SK-N-SH (cell line): ENCODE results near the gene THEMIS. TPM values are rescaled to one million over a fixed set of nuclear protein-coding genes. Genes with fewer than 3 reads are reported as not detected.

Experiments
- CTCF ChIA-PET: fragments of 300-600, 350-600 bp; formaldehyde crosslinking; extraction: SDS; loops from one replicate; lab custom pipeline; 2021; lab: Yijun Ruan, JAX
- POLR2A ChIA-PET: fragments of 350-600 bp; sonication (Branson Sonifier 250); formaldehyde crosslinking; extraction: SDS; loops from one replicate; lab custom pipeline; 2020; ENCODE audit warnings: antibody characterized with exemption, inconsistent platforms; lab: Yijun Ruan, JAX
- DNase-seq: peaks from one replicate; pipeline ENCODE4 v3.0.0; 2012
- H2AFZ ChIP-seq: fragments of 200-600 bp; sonication (generic); 2 replicates; pipeline ENCODE4 v1.8.1; 2016; ENCODE audit warnings: antibody characterized with exemption, mild to moderate bottlenecking, low read depth
- H3F3A ChIP-seq: fragments of 200-600 bp; sonication (generic); replicated peaks from 2 replicates; pipeline ENCODE3; 2016; ENCODE audit warnings: antibody characterized with exemption, mild to moderate bottlenecking; ENCODE audit not compliant: insufficient read depth
- H3K27ac ChIP-seq, 2 experiments: fragments of 200-500 bp in 1 of 2; fragments of 200-600 bp in 1 of 2; sonication (Bioruptor generic) in 1 of 2; sonication (generic), shearing (Covaris generic) in 1 of 2; 2 replicates each; pipeline versions ENCODE4 v1.5.1 to v1.6.1; 2014 to 2016; ENCODE audit warnings: low read depth in 2 of 2, inconsistent platforms in 1 of 2, low read length in 1 of 2, mild to moderate bottlenecking in 1 of 2, mixed read lengths in 1 of 2
- H3K27me3 ChIP-seq: fragments of 200-600 bp; sonication (generic), shearing (Covaris generic); 2 replicates; pipeline ENCODE4 v1.6.1; 2016; ENCODE audit warnings: mixed run types; ENCODE audit not compliant: insufficient read depth
- H3K36me3 ChIP-seq, 2 experiments: fragments of 200-500 bp in 1 of 2; fragments of 200-600 bp in 1 of 2; sonication (Bioruptor generic) in 1 of 2; sonication (generic) in 1 of 2; replicated peaks in 1 of 2; 2 replicates each; pipeline versions ENCODE3 to v1.5.1; 2014 to 2016; ENCODE audit warnings: low read length in 1 of 2, mild to moderate bottlenecking in 1 of 2; ENCODE audit not compliant: insufficient read depth in 2 of 2, control insufficient read depth in 1 of 2
- H3K4me1 ChIP-seq, 2 experiments: fragments of 200-500 bp in 1 of 2; fragments of 200-600 bp in 1 of 2; sonication (Bioruptor generic) in 1 of 2; sonication (generic), shearing (Covaris generic) in 1 of 2; 2 replicates each; pipeline versions ENCODE4 v1.5.1 to v1.6.1; 2014 to 2016; ENCODE audit warnings: low read depth in 1 of 2, low read length in 1 of 2, mixed run types in 1 of 2; ENCODE audit not compliant: insufficient read depth in 2 of 2, control insufficient read depth in 1 of 2
- H3K4me2 ChIP-seq: fragments of 200-600 bp; sonication (generic), shearing (Covaris generic); 2 replicates; pipeline ENCODE4 v1.6.1; 2017; ENCODE audit warnings: mixed run types
- H3K4me3 ChIP-seq, 2 experiments: fragments of 200-500 bp in 1 of 2; fragments of 200-600 bp in 1 of 2; sonication (Bioruptor generic) in 1 of 2; sonication (generic), shearing (Covaris generic) in 1 of 2; 2 replicates each; pipeline versions ENCODE4 v1.5.1 to v1.8.1; 2014 to 2016; ENCODE audit warnings: low read depth in 2 of 2, inconsistent platforms in 1 of 2, low read length in 1 of 2, mild to moderate bottlenecking in 1 of 2, mixed read lengths in 1 of 2, moderate library complexity in 1 of 2
- H3K79me2 ChIP-seq: fragments of 200-600 bp; sonication (generic); 2 replicates; pipeline ENCODE4 v1.8.1; 2017; ENCODE audit warnings: mild to moderate bottlenecking; ENCODE audit not compliant: insufficient read depth
- H3K9ac ChIP-seq: fragments of 200-600 bp; sonication (generic); 2 replicates; pipeline ENCODE4 v1.6.1; 2017; ENCODE audit warnings: mixed run types
- H3K9me2 ChIP-seq: fragments of 200-600 bp; sonication (generic); 2 replicates; pipeline ENCODE4 v1.6.1; 2017; ENCODE audit warnings: mixed run types
- H3K9me3 ChIP-seq: fragments of 200-600 bp; sonication (generic); 2 replicates; pipeline ENCODE4 v1.6.1; 2017; ENCODE audit warnings: mixed run types, mild to moderate bottlenecking, moderate library complexity
- H4K20me1 ChIP-seq: fragments of 200-600 bp; sonication (generic); 2 replicates; pipeline ENCODE4 v1.6.1; 2017; ENCODE audit warnings: mild to moderate bottlenecking, mixed run types; ENCODE audit not compliant: insufficient read depth
- CHD2 ChIP-seq: fragments of 150-350 bp; IDR thresholded peaks from 2 replicates; pipeline ENCODE4 v1.6.1; 2018; ENCODE audit warnings: low read length; ENCODE audit not compliant: partially characterized antibody
- ELF1 ChIP-seq: IDR thresholded peaks from 2 replicates; pipeline ENCODE4 v1.4.0; 2012
- FOXJ3 ChIP-seq: sonication (generic); formaldehyde crosslinking; IDR thresholded peaks from 2 replicates; pipeline ENCODE4 v1.5.1; 2020; ENCODE audit warnings: mild to moderate bottlenecking, missing genetic modification reagents
- GATA2 ChIP-seq: sonication (generic); formaldehyde crosslinking; IDR thresholded peaks from 2 replicates; pipeline ENCODE4 v1.5.0; 2020; ENCODE audit warnings: mild to moderate bottlenecking, missing genetic modification reagents
- JUND ChIP-seq: IDR thresholded peaks from 2 replicates; pipeline ENCODE4 v1.4.0; 2012
- NFIC ChIP-seq: IDR thresholded peaks from 2 replicates; pipeline ENCODE4 v1.4.0; 2012; ENCODE audit warnings: borderline replicate concordance
- RAD21 ChIP-seq: IDR thresholded peaks from 2 replicates; pipeline ENCODE4 v1.6.1; 2012; ENCODE audit warnings: mild to moderate bottlenecking, low read length
- RFX5 ChIP-seq: IDR thresholded peaks from 2 replicates; pipeline ENCODE4 v1.6.1; 2012; ENCODE audit warnings: mild to moderate bottlenecking, improper control_type of control experiment, low read length
- SMC3 ChIP-seq: IDR thresholded peaks from 2 replicates; pipeline ENCODE4 v1.6.1; 2012; ENCODE audit warnings: low read depth, low read length, improper control_type of control experiment
- TAF1 ChIP-seq: IDR thresholded peaks from 2 replicates; pipeline ENCODE4 v1.6.1; 2012; ENCODE audit warnings: low read depth, mild to moderate bottlenecking, low read length, moderate library complexity, borderline replicate concordance
- WGBS: methylation state at CpG from one replicate; pipeline ENCODE4 v1.1.6; 2017; ENCODE audit warnings: low lambda C conversion rate; 5-methylcytosine and 5-hydroxymethylcytosine counted together
- polyA plus RNA-seq, 3 experiments: library from polyadenylated mRNA; depleted of rRNA; stranded (reverse); fragments of >200 nt; gene quantifications; 2 replicates each; pipeline ENCODE4 v1.2.3, GENCODE V29; 2012
- TF ChIP-seq, protein P1 (sequence below): IDR thresholded peaks from 2 replicates; pipeline ENCODE4 v1.4.0; 2012; ENCODE audit warnings: low read depth
- TF ChIP-seq, protein P2 (sequence below): fragments of 150-350 bp; IDR thresholded peaks from 2 replicates; pipeline ENCODE4 v1.6.1; 2016; ENCODE audit warnings: mild to moderate bottlenecking, low read depth, low read length
- TF ChIP-seq, protein P3 (sequence below): IDR thresholded peaks from 2 replicates; pipeline ENCODE4 v1.6.1; 2012; ENCODE audit warnings: mild to moderate bottlenecking, low read depth, low read length, moderate library complexity
- TF ChIP-seq, protein P4 (sequence below): IDR thresholded peaks from 2 replicates; pipeline ENCODE4 v1.4.0; 2012; ENCODE audit warnings: low read depth, borderline replicate concordance
- TF ChIP-seq, protein P5 (sequence below): IDR thresholded peaks from 2 replicates; pipeline ENCODE4; 2012

THEMIS gene
- polyA plus RNA-seq, 1 of the 3 experiments (the other 2 are of a cell fraction) = not detected

DNA sequence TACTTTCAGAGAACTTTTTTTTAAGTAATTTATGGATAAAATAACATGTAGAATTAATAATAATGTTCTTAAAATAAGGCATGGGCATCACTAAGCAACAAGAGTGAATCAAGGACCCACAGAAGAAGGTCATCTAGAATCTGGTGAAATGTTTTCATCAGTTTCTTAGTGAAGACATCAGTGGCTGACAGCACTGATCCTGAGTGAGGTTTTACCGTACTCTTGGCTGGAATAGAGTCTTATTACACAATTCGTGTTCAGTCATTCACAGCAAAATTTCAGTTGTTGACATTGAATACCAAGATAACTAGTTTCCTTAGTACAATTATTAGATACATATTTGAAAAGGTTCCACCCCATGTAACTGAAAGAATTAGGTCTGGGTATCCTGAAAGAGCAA, 183.5 kb downstream of the THEMIS start:
- no peak overlapping the region for H2AFZ ChIP-seq
- 2% methylated on average over 2 of the region's 2 CpGs for WGBS
- CTCF ChIA-PET = no interaction called here
- H4K20me1 ChIP-seq = no peaks in the 10 kb centered on the region
- no peak for DNase-seq
- no peaks in the 10 kb centered on the region for H3K36me3 ChIP-seq
- no peak overlapping the region for H3K27ac ChIP-seq
- H3K4me3 ChIP-seq = no peak overlapping the region
- no peak overlapping the region for H3K9ac ChIP-seq
- H3K9me3 ChIP-seq = no peaks in the 10 kb centered on the region
- H3K4me2 ChIP-seq = no peak overlapping the region
- H3K27me3 ChIP-seq = no peaks in the 10 kb centered on the region
- no peaks in the 10 kb centered on the region for H3F3A ChIP-seq
- POLR2A ChIA-PET = no interaction called here
- TF ChIP-seq RAD21 (no peak), RFX5 (no peak)
- H3K79me2 ChIP-seq = no peaks in the 10 kb centered on the region
- no peaks in the 10 kb centered on the region for H3K9me2 ChIP-seq
- no peaks in the 10 kb centered on the region for H3K4me1 ChIP-seq

DNA sequence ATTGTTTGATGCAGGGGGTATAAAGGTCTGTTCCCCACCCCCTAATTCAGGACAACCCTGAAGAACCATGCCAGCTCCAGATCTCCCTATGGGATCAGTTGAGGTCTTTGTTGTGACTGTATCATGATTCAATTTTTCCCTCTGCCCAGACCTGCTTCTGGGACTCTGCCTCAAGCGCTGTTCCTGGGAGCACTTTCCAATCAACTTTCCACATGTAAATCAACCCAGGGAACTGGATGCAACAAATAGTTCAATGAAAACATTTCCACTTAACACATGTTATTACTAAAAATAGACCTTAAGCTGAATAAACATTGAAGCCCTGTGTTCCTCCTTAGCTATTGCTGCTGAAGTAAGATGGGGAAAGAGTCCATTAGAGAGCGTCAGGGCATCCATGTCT, 184.4 kb downstream of the THEMIS start:
- TF ChIP-seq RAD21 = no peak
- TF ChIP-seq, protein P1, sequence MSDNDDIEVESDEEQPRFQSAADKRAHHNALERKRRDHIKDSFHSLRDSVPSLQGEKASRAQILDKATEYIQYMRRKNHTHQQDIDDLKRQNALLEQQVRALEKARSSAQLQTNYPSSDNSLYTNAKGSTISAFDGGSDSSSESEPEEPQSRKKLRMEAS = no peak
- TF ChIP-seq JUND = no peak
- no peak for TF ChIP-seq SMC3
- TF ChIP-seq, protein P2, sequence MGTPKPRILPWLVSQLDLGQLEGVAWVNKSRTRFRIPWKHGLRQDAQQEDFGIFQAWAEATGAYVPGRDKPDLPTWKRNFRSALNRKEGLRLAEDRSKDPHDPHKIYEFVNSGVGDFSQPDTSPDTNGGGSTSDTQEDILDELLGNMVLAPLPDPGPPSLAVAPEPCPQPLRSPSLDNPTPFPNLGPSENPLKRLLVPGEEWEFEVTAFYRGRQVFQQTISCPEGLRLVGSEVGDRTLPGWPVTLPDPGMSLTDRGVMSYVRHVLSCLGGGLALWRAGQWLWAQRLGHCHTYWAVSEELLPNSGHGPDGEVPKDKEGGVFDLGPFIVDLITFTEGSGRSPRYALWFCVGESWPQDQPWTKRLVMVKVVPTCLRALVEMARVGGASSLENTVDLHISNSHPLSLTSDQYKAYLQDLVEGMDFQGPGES = no peak
- TF ChIP-seq TAF1 = no peak
- TF ChIP-seq NFIC = no peak
- TF ChIP-seq, protein P3, sequence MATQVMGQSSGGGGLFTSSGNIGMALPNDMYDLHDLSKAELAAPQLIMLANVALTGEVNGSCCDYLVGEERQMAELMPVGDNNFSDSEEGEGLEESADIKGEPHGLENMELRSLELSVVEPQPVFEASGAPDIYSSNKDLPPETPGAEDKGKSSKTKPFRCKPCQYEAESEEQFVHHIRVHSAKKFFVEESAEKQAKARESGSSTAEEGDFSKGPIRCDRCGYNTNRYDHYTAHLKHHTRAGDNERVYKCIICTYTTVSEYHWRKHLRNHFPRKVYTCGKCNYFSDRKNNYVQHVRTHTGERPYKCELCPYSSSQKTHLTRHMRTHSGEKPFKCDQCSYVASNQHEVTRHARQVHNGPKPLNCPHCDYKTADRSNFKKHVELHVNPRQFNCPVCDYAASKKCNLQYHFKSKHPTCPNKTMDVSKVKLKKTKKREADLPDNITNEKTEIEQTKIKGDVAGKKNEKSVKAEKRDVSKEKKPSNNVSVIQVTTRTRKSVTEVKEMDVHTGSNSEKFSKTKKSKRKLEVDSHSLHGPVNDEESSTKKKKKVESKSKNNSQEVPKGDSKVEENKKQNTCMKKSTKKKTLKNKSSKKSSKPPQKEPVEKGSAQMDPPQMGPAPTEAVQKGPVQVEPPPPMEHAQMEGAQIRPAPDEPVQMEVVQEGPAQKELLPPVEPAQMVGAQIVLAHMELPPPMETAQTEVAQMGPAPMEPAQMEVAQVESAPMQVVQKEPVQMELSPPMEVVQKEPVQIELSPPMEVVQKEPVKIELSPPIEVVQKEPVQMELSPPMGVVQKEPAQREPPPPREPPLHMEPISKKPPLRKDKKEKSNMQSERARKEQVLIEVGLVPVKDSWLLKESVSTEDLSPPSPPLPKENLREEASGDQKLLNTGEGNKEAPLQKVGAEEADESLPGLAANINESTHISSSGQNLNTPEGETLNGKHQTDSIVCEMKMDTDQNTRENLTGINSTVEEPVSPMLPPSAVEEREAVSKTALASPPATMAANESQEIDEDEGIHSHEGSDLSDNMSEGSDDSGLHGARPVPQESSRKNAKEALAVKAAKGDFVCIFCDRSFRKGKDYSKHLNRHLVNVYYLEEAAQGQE = no peak
- TF ChIP-seq ELF1 = no peak
- TF ChIP-seq, protein P4, sequence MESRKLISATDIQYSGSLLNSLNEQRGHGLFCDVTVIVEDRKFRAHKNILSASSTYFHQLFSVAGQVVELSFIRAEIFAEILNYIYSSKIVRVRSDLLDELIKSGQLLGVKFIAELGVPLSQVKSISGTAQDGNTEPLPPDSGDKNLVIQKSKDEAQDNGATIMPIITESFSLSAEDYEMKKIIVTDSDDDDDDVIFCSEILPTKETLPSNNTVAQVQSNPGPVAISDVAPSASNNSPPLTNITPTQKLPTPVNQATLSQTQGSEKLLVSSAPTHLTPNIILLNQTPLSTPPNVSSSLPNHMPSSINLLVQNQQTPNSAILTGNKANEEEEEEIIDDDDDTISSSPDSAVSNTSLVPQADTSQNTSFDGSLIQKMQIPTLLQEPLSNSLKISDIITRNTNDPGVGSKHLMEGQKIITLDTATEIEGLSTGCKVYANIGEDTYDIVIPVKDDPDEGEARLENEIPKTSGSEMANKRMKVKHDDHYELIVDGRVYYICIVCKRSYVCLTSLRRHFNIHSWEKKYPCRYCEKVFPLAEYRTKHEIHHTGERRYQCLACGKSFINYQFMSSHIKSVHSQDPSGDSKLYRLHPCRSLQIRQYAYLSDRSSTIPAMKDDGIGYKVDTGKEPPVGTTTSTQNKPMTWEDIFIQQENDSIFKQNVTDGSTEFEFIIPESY = no peak
- no peak for TF ChIP-seq CHD2
- TF ChIP-seq, protein P5, sequence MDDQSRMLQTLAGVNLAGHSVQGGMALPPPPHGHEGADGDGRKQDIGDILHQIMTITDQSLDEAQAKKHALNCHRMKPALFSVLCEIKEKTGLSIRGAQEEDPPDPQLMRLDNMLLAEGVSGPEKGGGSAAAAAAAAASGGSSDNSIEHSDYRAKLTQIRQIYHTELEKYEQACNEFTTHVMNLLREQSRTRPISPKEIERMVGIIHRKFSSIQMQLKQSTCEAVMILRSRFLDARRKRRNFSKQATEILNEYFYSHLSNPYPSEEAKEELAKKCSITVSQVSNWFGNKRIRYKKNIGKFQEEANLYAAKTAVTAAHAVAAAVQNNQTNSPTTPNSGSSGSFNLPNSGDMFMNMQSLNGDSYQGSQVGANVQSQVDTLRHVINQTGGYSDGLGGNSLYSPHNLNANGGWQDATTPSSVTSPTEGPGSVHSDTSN = no peak
- no peak for TF ChIP-seq GATA2 (CRISPR knock-in tag)
- TF ChIP-seq FOXJ3 = no peak
- Histone ChIP-seq H3F3A (no peaks in the 10 kb centered on the region), H4K20me1 (no peaks in the 10 kb centered on the region), H3K4me2 (no peak overlapping the region), H3K9ac (no peak overlapping the region), H3K4me3 (no peak overlapping the region), H3K27me3 (no peaks in the 10 kb centered on the region), H3K27ac (no peak overlapping the region), H3K9me3 (no peaks in the 10 kb centered on the region), H2AFZ (no peak overlapping the region), H3K79me2 (no peaks in the 10 kb centered on the region), H3K9me2 (no peaks in the 10 kb centered on the region), H3K36me3 (no peaks in the 10 kb centered on the region), H3K4me1 (no peaks in the 10 kb centered on the region)
- DNase-seq = no peak
- ChIA-PET POLR2A (no interaction called here), CTCF (interaction anchor here (1.8 kb wide), 1 partner anchor 19 kb away, joined by 4 read pairs; no protein-coding TSS in a partner anchor)
- WGBS = 73% methylated on average over 2 of the region's 2 CpGs
